AG10803 (cell line): ENCODE data around the gene METTL27.
A peak's percentile ranks its signal among the peaks of the same experiment; 100 is the strongest.

Source experiments
- DNase-seq: peaks from one replicate; pipeline ENCODE4 v3.0.0; 2010; ENCODE audit warnings: low read depth
- H3K4me3 ChIP-seq: 2 replicates; pipeline ENCODE4 v1.5.1; 2011; ENCODE audit warnings: mild to moderate bottlenecking, low read length, control low read depth
- TF ChIP-seq, protein P1 (sequence below): conservative IDR thresholded peaks from 2 replicates; pipeline ENCODE4 v1.5.1; 2011; ENCODE audit warnings: mild to moderate bottlenecking, low read length, control low read depth, inconsistent platforms

Gene METTL27

DNA sequence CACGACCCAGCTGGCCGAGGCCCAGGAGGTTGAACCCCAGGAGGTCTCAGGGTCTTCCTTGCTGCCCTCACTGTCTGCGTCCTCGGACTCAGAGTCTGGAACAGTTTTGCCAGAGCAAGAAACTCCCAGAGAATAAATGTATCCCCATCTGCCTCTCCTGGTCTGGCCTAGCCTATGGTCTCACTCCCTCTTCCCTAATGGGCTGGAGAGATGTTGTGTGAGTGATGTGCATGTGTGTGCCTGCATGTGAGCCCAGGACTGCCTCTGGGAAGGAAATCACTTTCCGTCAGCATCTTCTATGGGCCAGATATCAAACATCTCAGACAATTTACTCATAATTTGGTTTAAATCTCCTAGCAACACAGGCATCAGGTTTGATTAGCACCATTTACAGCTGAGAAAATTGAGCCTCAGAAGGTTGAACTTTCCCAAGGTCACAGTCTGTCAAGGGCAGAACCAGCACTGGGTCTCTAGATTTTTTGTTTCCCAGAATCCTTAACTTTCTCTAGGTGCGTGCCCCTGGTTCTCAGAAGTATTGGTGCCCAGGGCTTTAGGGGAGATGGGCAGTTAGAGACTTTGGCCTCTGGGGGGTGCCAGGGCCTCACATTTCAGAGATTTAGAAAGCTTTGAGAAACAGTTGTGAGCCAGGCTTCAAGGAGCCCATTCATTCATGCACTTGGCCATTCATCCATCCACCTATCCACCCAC, 23.6 kb upstream of the METTL27 start:
- DNase-seq, result peak; percentile 66
- TF ChIP-seq, protein P1, sequence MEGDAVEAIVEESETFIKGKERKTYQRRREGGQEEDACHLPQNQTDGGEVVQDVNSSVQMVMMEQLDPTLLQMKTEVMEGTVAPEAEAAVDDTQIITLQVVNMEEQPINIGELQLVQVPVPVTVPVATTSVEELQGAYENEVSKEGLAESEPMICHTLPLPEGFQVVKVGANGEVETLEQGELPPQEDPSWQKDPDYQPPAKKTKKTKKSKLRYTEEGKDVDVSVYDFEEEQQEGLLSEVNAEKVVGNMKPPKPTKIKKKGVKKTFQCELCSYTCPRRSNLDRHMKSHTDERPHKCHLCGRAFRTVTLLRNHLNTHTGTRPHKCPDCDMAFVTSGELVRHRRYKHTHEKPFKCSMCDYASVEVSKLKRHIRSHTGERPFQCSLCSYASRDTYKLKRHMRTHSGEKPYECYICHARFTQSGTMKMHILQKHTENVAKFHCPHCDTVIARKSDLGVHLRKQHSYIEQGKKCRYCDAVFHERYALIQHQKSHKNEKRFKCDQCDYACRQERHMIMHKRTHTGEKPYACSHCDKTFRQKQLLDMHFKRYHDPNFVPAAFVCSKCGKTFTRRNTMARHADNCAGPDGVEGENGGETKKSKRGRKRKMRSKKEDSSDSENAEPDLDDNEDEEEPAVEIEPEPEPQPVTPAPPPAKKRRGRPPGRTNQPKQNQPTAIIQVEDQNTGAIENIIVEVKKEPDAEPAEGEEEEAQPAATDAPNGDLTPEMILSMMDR, result peak; percentile 90
- H3K4me3 ChIP-seq, result no peak overlapping the region

DNA sequence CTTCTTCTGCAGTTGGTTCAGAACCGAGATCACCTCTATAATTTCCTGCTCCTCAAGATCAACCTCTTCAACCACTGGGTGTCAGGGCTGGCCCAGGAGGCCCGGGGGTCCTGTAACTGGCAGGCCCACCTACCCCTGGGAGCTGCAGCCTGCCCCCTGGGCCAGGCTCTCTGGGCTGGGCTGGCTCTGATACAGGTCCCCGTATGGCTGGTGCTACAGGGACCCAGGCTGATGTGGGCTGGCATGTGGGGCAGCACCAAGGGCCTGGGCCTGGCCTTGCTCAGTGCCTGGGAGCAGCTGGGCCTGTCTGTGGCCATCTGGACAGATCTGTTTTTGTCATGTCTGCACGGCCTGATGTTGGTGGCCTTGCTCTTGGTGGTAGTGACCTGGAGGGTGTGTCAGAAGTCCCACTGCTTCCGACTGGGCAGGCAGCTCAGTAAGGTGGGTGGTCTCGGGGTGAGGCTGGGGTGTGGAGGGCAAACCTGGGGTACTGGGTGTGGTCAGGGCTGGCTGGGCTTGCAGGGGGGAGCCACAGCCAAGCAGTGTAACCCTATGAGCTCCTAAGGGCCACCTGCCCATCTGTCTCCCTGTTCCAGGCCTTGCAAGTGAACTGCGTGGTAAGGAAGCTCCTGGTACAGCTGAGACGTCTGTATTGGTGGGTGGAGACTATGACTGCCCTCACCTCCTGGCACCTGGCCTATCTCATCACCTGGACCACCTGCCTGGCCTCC, 22.8 kb upstream of the METTL27 start:
- no peak for DNase-seq
- TF ChIP-seq, protein P1, result no peak
- H3K4me3 ChIP-seq, result no peak overlapping the region

- no peak for DNase-seq
- TF ChIP-seq, protein P1, result no peak
- no peak overlapping the region for H3K4me3 ChIP-seq
Observed at GRCh38 chr7:73861305-73861704, 19.0 kb upstream of the METTL27 start.

- TF ChIP-seq, protein P1, result no peak
- no peak within 1 kb of the TSS for H3K4me3 ChIP-seq
- DNase-seq, result no peak
Observed at GRCh38 chr7:73860859-73861258, 18.5 kb upstream of the METTL27 start, which contains the start of gene TMEM270. Gene TMEM270 (plus strand): TSS chr7:73861159. CDS start chr7:73861195, 36 bp downstream.

DNA sequence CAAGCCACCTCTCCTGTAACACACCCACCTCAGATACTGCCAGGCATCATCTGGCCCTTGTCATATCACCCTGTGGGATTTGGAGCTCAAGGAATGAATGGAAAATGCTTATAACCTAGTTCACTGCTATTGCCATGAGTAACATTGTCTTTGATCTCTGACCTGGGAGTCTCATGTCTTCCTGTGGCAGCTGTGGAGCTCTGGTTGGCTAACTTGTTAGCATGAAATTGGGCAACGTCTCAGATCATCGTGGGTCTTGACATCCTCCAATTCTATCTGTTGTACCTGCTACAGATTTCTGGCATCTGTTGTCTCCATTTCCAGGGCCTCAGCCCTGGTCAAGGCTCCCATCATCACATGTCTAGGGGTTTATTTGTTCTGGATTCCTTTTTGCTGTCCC, 16.5 kb upstream of the METTL27 start:
- TF ChIP-seq, protein P1, result no peak
- H3K4me3 ChIP-seq, result no peak overlapping the region
- DNase-seq, result no peak

DNA sequence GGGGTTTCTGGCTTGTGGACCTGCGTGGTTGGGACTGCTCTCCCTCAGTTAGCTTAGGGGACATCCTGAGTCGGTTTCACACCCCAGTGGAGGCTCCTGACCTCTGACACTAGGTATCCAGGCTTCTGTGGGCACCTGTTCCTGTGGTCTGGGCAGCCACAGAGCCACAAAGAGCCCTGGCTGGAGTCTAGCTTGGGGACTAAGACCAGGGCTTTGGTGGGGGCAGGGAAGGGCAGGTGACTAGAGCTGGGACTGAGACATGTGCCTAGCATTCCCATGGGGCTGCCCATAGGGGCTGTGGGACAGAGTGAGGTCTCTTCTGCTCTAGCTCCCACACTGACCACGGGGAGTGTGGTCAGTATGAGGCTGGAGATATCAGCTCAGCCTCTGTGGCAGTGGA, 14.6 kb upstream of the METTL27 start:
- TF ChIP-seq, protein P1, result no peak
- DNase-seq, result no peak
- no peak overlapping the region for H3K4me3 ChIP-seq

DNA sequence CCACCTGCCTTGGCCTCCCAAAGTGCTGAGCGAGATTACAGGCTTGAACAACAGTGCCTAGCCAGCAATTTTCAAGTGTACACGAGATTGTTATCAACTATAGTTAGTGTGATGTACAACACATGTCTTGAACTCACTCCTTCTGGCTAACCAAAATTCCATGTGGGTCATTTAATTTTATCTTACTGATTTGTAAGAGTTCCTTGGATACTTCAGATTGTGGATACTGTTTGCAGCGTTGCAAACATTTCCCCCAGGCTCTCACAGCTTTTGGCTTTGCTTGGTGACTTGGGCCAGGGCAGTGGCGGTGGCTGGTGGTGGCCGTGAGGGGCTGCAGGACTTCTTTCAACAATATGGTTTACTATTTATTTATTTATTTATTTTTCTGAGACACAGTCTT, 10.2 kb upstream of the METTL27 start:
- H3K4me3 ChIP-seq, result no peak overlapping the region
- TF ChIP-seq, protein P1, result no peak
- DNase-seq, result no peak
